Measurements from ENCODE around the gene GARNL3. TPM values are rescaled to one million over a fixed set of nuclear protein-coding genes. Genes with fewer than 3 reads are reported as not detected.
A peak's percentile ranks its signal among the peaks of the same experiment; 100 is the strongest.

The GARNL3 gene
- total RNA-seq, 5 donors from 2014 or later (not counting 1 experiment from before 2014, with no cell fraction given), result 3.3 to 5.7 (median 3.6) TPM

DNA sequence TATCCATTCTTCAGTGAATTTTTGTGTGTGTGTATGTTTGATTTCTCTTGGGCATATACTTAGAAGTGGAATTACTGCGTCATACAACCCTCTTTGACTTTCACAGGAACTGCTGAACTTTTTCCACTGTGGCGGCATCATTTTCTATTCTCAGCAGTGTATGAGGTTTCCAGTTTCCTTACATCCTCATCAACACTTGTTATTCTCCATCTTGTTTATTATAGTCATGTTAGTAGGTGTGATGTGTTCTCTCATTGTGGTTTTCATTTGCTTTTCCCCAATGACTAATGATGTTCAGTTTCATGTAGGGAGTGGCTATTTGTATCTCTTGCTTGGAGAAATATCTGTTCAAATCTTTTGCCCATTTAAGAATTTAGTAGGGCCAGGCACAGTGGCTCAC is 162.2 kb downstream of the GARNL3 start:
- Mint-ChIP-seq H3K27me3 (no peaks in the 10 kb centered on the region), H3K4me1 (peaks cover 53 to 64% (median 62%) of the 10 kb centered on the region in 3 donors), H3K27ac (no peak overlapping the region), H3K4me3 (peak overlapping the region; percentile 8 to 100 (median 54)), H3K9me3 (no peaks in the 10 kb centered on the region), H3K36me3 (peaks cover 26% of the 10 kb centered on the region)
- DNase-seq, result peak in 1 of 35 experiments; percentile 18
- Histone ChIP-seq H3K27me3 (replicated peaks in 1 of 2; ENCODE audit: control insufficient read depth in 2 of 2, extremely low read depth in 1 of 2, insufficient read depth in 2 of 2, low read length in 1 of 2) (no peaks in the 10 kb centered on the region), H3K4me1 (ENCODE audit: control insufficient read depth in 1 of 2, extremely low read depth in 1 of 2, insufficient read depth in 2 of 2, low read length in 2 of 2) (peaks cover 4 to 30% of the 10 kb centered on the region in 2 experiments), H3K9me3 (no peaks in the 10 kb centered on the region), H3K27ac (ENCODE audit: low read length) (no peak overlapping the region), H3K36me3 (ENCODE audit: control insufficient read depth in 2 of 2, extremely low read depth in 1 of 2, insufficient read depth in 1 of 2, low read length in 1 of 2) (peaks cover 9 to 29% of the 10 kb centered on the region in 2 donors), H3K4me3 (ENCODE audit: control insufficient read depth in 1 of 2, extremely low read depth in 1 of 2, low read length in 1 of 2) (no peak overlapping the region)
- WGBS (ENCODE audit: insufficient coverage), result no CpG with 5 or more reads among the region's 2 CpGs
- ATAC-seq (replicated peaks in 1 of 4), result no peak
- ChIA-PET POLR2A (no interaction called here), CTCF (interaction anchor here in 1 of 2 donors (0.7 kb wide), 1 partner anchor 19 kb away, joined by 3 read pairs; no protein-coding TSS in a partner anchor)

DNA sequence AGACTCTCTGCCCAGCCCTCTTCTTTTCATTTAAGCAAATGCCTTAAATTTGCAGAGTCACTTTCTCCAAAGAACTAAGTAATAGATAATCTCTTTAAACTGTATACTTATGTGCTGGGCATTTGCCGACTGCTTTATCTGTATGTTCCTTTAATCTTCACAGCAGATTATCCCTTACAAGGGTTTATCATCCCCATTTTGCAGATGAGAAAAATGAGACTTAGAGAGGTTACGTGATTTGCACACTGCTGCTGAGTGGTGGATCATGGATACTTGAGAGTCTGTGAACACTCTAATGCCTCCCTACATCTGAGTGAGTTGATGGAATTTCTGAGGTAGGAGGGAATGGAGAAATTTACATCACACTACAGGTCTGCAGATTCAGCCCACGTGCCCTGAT is 163.8 kb downstream of the GARNL3 start:
- Mint-ChIP-seq H3K27me3 (no peaks in the 10 kb centered on the region), H3K4me3 (no peak overlapping the region), H3K27ac (no peak overlapping the region), H3K4me1 (peaks cover 44 to 53% (median 51%) of the 10 kb centered on the region in 3 donors), H3K9me3 (no peaks in the 10 kb centered on the region), H3K36me3 (peaks cover 31% of the 10 kb centered on the region)
- no CpG with 5 or more reads among the region's 3 CpGs for WGBS (ENCODE audit: insufficient coverage)
- H3K4me1 ChIP-seq (ENCODE audit: control insufficient read depth in 1 of 2, extremely low read depth in 1 of 2, insufficient read depth in 2 of 2, low read length in 2 of 2), result peaks cover 4 to 26% of the 10 kb centered on the region in 2 experiments
- H3K9me3 ChIP-seq, result no peaks in the 10 kb centered on the region
- DNase-seq (no peak), ATAC-seq (replicated peaks in 1 of 4) (no peak)
- H3K4me3 ChIP-seq (ENCODE audit: control insufficient read depth in 1 of 2, extremely low read depth in 1 of 2, low read length in 1 of 2), result no peak overlapping the region
- peaks cover 9 to 34% of the 10 kb centered on the region in 2 donors for H3K36me3 ChIP-seq (ENCODE audit: control insufficient read depth in 2 of 2, extremely low read depth in 1 of 2, insufficient read depth in 1 of 2, low read length in 1 of 2)
- no peaks in the 10 kb centered on the region for H3K27me3 ChIP-seq (replicated peaks in 1 of 2; ENCODE audit: control insufficient read depth in 2 of 2, extremely low read depth in 1 of 2, insufficient read depth in 2 of 2, low read length in 1 of 2)
- POLR2A ChIA-PET, result no interaction called here
- H3K27ac ChIP-seq (ENCODE audit: low read length), result no peak overlapping the region
- CTCF ChIA-PET, result no interaction called here

DNA sequence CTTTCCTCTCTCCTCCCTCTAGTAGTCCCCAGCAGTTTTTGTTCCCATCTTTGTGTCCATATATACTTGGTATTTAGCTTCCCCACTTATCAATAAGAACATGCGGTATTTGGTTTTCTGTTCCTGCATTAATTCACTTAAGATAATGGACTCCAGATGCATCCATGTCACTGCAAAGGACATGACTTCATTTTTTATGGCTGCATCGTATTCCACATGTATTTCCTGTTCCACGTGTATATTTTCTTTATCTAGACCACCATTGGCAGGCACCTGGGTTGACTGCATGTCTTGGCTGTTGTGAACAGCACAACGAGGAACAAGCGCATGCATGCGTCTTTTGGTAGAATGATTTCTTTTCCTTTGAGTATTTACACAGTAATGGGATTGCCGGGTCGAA is 165.8 kb downstream of the GARNL3 start:
- Histone ChIP-seq H3K4me3 (ENCODE audit: control insufficient read depth in 1 of 2, extremely low read depth in 1 of 2, low read length in 1 of 2) (no peak overlapping the region), H3K4me1 (ENCODE audit: control insufficient read depth in 1 of 2, extremely low read depth in 1 of 2, insufficient read depth in 2 of 2, low read length in 2 of 2) (peaks cover 0 to 9% of the 10 kb centered on the region in 2 experiments), H3K27ac (ENCODE audit: low read length) (no peak overlapping the region), H3K36me3 (ENCODE audit: control insufficient read depth in 2 of 2, extremely low read depth in 1 of 2, insufficient read depth in 1 of 2, low read length in 1 of 2) (peaks cover 14 to 53% of the 10 kb centered on the region in 2 donors), H3K9me3 (no peaks in the 10 kb centered on the region), H3K27me3 (replicated peaks in 1 of 2; ENCODE audit: control insufficient read depth in 2 of 2, extremely low read depth in 1 of 2, insufficient read depth in 2 of 2, low read length in 1 of 2) (no peaks in the 10 kb centered on the region)
- ChIA-PET CTCF (no interaction called here), POLR2A (interaction anchor here in 1 of 2 donors (0.6 kb wide), 1 partner anchor 126 kb away, joined by 8 read pairs; no protein-coding TSS in a partner anchor)
- DNase-seq (no peak), ATAC-seq (replicated peaks in 1 of 4) (no peak)
- Mint-ChIP-seq H3K36me3 (peaks cover 43% of the 10 kb centered on the region), H3K27me3 (no peaks in the 10 kb centered on the region), H3K27ac (no peak overlapping the region), H3K9me3 (no peaks in the 10 kb centered on the region), H3K4me1 (peaks cover 25 to 33% (median 31%) of the 10 kb centered on the region in 3 donors), H3K4me3 (no peak overlapping the region)
- 96% methylated on average over 3 of the region's 8 CpGs for WGBS (ENCODE audit: insufficient coverage)

DNA sequence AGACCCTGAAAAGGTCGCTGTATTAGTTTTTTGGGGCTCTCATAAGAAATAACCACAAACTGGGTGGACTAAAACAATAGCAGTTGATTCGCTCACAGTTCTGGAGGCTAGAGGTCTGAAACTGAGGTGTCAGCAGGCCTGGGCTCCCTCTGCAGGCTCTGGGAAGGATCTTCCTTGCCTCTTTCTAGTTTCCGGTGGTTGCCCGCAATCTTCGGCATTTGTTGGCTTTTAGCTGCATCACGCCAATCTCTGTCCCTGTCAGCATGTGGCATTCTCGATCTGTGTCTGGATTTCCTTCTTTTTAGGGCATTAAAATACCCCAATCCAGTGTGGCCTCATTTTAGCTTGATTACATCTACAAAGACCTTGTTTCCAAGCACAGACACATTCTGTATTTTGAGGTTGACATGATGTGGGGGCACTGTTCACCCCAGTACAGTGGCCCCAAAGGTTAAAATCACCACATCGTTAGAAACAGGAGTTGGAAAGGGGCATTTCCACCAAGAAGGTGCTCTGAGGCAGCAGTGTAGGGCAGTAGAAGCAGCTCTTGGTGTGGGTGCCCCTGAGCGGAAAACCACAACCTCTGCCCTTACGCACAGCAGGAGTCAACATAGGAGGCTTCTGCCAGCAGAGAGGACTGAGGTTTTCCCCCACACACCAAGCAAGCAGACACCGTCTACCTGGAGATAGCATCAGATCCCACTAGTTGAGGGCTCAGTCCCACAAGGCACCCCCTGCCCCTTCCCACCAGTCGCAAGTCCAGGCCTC is 173.1 kb downstream of the GARNL3 start:
- peak in 21 of 35 experiments; percentile 16 to 61 (median 28) for DNase-seq

DNA sequence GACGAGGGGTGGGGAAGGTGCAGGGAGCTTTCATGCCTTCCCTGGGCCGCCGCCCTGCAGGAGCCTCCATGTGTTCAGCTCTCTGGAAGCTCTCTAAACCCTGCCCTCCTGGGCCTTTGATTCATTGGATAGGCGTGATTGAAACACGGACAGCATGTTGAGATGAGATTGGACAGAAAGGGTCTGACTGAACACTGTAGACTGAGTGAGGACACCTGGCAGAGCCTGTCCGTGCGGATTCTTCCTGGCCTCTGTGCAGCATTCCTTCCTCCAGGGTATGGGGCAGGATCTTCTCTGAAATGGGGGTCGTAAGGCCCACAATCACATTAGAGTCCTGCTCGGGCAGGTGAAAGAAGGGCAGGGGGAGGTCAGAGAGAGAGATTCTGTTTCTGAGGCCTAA is 173.8 kb downstream of the GARNL3 start:
- CTCF ChIA-PET, result no interaction called here
- H3K4me1 ChIP-seq (ENCODE audit: control insufficient read depth in 1 of 2, extremely low read depth in 1 of 2, insufficient read depth in 2 of 2, low read length in 2 of 2), result peaks cover 0 to 28% of the 10 kb centered on the region in 2 experiments
- peaks cover 12 to 87% of the 10 kb centered on the region in 2 donors for H3K36me3 ChIP-seq (ENCODE audit: control insufficient read depth in 2 of 2, extremely low read depth in 1 of 2, insufficient read depth in 1 of 2, low read length in 1 of 2)
- H3K36me3 Mint-ChIP-seq, result peaks cover 60% of the 10 kb centered on the region
- no peak overlapping the region for H3K4me3 ChIP-seq (ENCODE audit: control insufficient read depth in 1 of 2, extremely low read depth in 1 of 2, low read length in 1 of 2)
- no peak overlapping the region for H3K4me3 Mint-ChIP-seq
- POLR2A ChIA-PET, result interaction anchor here in 1 of 2 donors (0.6 kb wide), 1 partner anchor 14 kb away, joined by 3 read pairs; the partner anchor contains the start of gene ZNF79
- no peak overlapping the region for H3K27ac Mint-ChIP-seq
- ATAC-seq (replicated peaks in 1 of 4) (no peak), DNase-seq (no peak)
- H3K9me3 ChIP-seq, result no peaks in the 10 kb centered on the region
- no peaks in the 10 kb centered on the region for H3K9me3 Mint-ChIP-seq
- WGBS (ENCODE audit: insufficient coverage), result 97% methylated on average over 5 of the region's 9 CpGs
- H3K27me3 ChIP-seq (replicated peaks in 1 of 2; ENCODE audit: control insufficient read depth in 2 of 2, extremely low read depth in 1 of 2, insufficient read depth in 2 of 2, low read length in 1 of 2), result no peaks in the 10 kb centered on the region
- H3K4me1 Mint-ChIP-seq, result peaks cover 9 to 16% (median 14%) of the 10 kb centered on the region in 3 donors
- H3K27ac ChIP-seq (ENCODE audit: low read length), result no peak overlapping the region
- no peaks in the 10 kb centered on the region for H3K27me3 Mint-ChIP-seq

More for the DNA sequence above, 173.1 kb downstream of the GARNL3 start:
- CTCF ChIA-PET, result no interaction called here
- no peaks in the 10 kb centered on the region for H3K27me3 Mint-ChIP-seq
- H3K4me1 Mint-ChIP-seq, result peaks cover 9 to 16% (median 14%) of the 10 kb centered on the region in 3 donors
- peak overlapping the region; percentile 23 to 39 (median 28) for H3K4me3 Mint-ChIP-seq
- H3K27me3 ChIP-seq (replicated peaks in 1 of 2; ENCODE audit: control insufficient read depth in 2 of 2, extremely low read depth in 1 of 2, insufficient read depth in 2 of 2, low read length in 1 of 2), result no peaks in the 10 kb centered on the region
- peaks cover 63% of the 10 kb centered on the region for H3K36me3 Mint-ChIP-seq
- H3K4me3 ChIP-seq (ENCODE audit: control insufficient read depth in 1 of 2, extremely low read depth in 1 of 2, low read length in 1 of 2), result no peak overlapping the region
- H3K9me3 ChIP-seq, result no peaks in the 10 kb centered on the region
- ATAC-seq (replicated peaks in 1 of 4), result peak; percentile 77 to 93 (median 86)
- H3K4me1 ChIP-seq (ENCODE audit: control insufficient read depth in 1 of 2, extremely low read depth in 1 of 2, insufficient read depth in 2 of 2, low read length in 2 of 2), result peaks cover 0 to 28% of the 10 kb centered on the region in 2 experiments
- peak overlapping the region; percentile 22 to 77 for H3K27ac Mint-ChIP-seq
- H3K36me3 ChIP-seq (ENCODE audit: control insufficient read depth in 2 of 2, extremely low read depth in 1 of 2, insufficient read depth in 1 of 2, low read length in 1 of 2), result peaks cover 12 to 86% of the 10 kb centered on the region in 2 donors
- 69% methylated on average over 5 of the region's 12 CpGs for WGBS (ENCODE audit: insufficient coverage)
- no peaks in the 10 kb centered on the region for H3K9me3 Mint-ChIP-seq
- POLR2A ChIA-PET, result interaction anchor here in 1 of 2 donors (0.6 to 0.7 kb wide), 2 partner anchors 13 to 363 kb away, joined by 3 to 7 read pairs; no protein-coding TSS in a partner anchor
- H3K27ac ChIP-seq (ENCODE audit: low read length), result no peak overlapping the region
